ENCODE data around the gene CKS1B.

Gene CKS1B

GRCh38 chr1:154945962-154946850, 28.3 kb upstream of the CKS1B start:
- DNase-seq = no peak

GRCh38 chr1:154948079-154948478, 26.4 kb upstream of the CKS1B start:
- no peak for DNase-seq

GRCh38 chr1:154951901-154952657, 22.4 kb upstream of the CKS1B start:
- peak; percentile 69 for DNase-seq

- no peak for DNase-seq
Measured at GRCh38 chr1:154952664-154953063, 21.8 kb upstream of the CKS1B start.

GRCh38 chr1:154953611-154954038, 20.9 kb upstream of the CKS1B start:
- no peak for DNase-seq

DNA sequence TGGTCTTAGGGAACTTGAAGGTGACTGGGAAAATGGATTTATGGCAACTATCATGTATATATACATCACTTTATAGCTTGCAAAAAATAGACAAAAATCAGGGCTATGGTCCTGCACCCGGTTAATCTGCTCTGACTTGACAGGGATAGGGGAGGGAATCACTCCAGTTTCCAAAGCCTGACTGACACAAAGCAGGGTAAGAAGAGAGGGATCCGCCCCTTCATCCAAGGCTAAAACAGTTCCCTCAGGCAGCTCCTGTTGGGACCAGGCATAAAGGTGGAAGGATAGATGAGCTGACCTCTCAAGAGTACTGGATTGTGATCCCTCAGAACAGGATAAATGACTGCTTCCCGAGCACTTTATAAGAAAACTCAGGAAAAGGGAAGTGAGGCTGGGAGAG, 19.9 kb upstream of the CKS1B start:
- DNase-seq = no peak

DNA sequence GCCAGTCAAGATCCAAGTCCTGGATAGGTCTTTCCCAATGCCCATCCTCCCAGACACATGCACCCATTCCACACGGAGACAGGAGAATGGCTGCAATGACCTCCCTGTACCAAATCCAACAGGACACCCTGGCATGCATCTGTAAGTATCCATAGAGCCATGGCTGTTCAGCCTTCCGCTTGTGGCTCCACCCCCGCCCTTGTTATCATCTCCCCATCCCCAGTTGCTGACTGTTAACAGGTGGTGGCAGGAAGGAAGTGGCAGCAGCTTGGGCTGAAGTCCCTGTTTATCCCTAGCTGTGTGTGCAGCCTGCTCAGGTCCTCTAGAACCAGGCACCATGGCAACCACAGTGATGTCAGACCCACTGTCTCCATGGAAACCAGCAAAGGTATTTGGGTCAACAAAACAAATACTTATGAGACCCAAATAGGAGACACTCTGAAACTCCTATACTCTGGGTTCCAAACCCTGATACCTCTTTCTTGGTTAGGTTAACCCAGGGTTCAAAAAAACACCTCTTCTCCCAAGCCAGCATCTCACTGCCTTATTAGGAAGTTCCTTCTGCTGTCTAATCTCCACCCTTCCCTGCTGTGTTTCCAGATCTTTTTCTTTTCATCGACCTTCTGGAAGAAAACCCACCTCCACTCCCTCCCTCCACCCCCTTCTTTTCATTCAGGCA, 19.3 kb upstream of the CKS1B start:
- peak; percentile 96 for DNase-seq

DNA sequence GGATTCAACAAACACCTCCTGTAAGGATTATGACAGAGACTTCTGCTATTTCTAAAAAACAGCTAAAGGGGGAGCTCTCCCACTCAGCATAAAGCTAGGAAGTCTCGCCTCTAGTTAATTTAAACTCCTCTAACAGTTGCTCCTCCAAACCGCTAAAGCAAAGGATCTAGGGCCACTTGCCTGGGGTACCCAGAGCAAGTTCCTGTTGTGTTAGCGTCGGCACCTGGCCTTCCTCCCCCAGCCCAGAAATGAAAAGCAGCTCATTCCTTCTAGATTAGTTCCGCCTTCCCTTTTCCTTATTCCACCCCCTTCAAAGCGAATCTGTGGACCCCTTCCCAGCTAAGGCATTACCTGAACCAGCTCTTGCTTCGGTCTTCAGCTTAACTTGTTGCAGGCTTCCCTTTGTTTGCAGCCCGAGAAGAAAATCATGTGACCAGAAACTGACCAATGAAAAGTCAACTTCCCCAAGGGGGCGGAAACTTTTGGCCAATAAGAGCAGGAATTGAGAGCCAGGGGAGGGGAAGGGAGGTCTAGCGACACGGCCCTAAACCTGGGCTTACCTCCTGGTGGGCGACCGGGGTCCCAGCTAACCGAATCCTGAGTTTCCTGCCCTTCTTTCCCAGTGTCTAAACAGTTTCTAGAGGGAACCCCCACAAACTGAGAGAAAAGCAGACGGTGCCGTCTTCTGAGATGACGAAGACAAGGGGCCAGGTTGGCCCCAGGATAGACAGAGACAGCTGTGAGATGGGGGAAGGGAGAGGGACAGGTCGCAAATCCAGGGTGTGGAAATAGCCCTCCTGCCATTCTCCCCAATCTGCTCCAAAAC, 18.6 kb upstream of the CKS1B start, which contains the start of gene PBXIP1:
TSS of gene PBXIP1 (minus strand) at position 382 of the 826 bp plus-strand sequence. CDS start 2,378 bp downstream, outside the sequence.
- peak; percentile 76 for DNase-seq

DNA sequence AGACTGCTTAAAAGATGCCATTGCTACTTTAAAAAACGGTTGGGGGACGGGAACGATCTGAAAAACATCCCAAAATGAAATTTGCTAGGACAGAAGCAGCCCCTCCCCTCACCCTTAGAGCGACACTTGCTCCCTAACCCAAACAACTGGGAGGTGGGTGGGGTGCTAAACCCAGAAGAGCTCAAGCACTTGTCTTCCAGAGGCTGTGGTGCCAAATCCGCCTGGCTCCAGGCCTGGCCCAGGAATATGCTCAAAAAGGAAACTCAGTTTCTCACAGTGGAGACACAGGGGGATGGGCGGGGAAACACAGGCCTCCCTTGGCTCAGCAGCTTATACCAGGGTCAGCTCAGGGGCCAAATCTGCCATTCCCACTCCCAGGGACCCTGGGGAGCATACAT, 17.9 kb upstream of the CKS1B start:
- DNase-seq = no peak

GRCh38 chr1:154957091-154957657, 17.3 kb upstream of the CKS1B start:
- DNase-seq = no peak

DNA sequence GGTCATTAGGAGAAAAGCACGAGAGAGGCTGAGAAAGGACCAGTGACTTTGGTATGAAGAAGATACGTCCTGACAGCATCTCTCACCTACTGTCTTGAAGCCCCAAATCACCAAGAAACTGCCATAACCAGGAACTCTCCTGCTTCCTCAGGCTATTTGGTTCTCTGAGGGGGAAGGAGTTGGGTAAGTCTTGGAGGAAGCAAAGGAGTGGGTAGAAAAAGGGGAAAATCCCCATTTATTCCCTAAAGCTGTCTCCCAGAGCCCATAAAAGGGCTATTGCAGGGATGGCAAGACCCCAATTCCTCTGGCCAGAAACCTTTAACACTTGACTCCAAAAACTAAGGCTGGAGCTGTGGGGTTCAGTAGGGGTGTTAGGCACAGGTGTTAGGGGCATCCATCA, 16.4 kb upstream of the CKS1B start:
- no peak for DNase-seq

- DNase-seq = no peak
Measured at GRCh38 chr1:154958681-154959425, 15.6 kb upstream of the CKS1B start.

DNA sequence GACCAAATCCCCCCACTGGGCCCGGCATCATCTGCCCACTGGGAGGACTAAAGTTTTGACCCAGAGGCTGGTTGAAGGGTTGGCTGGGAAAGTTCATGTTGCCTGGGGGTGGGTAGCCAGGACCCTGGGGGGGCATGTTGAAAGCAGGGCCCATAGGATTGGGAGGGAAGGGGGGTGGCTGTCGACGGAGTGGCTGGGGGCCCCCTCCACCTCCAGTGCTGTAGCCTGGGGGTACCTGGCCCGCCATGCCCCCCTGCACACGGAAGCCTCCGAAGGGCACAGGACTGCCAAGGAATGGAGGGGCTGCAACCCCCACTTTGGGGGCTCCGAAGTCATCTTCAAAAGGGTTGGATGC, 15.1 kb upstream of the CKS1B start:
- DNase-seq = no peak

DNA sequence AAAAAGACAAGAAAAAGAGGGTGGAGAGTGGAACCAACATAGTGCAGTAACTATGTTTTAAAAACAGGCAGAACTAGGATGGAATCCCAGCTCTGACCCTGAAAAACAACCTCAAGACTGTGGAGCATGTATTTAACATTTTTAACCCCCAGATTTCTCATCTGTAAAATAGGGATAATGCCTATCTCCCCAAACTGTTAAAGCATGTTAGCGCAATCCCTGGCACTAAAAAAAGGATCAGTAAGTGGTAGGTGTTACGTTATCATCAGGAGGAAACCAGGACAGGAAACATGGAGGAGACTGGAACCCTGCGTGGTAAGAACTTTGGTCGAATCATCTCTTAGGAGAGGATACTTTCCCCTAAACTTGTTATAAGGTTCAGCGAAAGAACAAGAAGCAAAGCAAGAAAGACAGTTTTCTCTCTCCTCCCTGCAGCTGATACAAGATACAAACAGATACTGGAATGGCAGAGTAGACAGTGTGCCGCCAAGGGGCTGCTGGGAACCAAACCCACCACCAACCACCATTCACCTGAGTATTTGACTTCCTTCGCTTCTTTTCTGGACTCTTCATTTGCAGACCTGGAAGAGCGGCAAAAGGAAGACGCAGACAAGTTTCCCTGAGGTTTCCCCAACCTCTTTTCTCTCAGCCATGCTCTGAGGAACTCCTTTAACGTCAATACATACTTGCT, 13.9 kb upstream of the CKS1B start:
- DNase-seq = no peak

GRCh38 chr1:154961207-154962155, 13.0 kb upstream of the CKS1B start, which contains the start of gene PYGO2:
Gene PYGO2 (minus strand): TSS chr1:154961782. CDS start chr1:154961576, 206 bp downstream.
- DNase-seq = peak; percentile 75

GRCh38 chr1:154962156-154962749, 12.2 kb upstream of the CKS1B start:
- DNase-seq = no peak

- DNase-seq = no peak
Measured at GRCh38 chr1:154962795-154963330, 11.6 kb upstream of the CKS1B start.

DNA sequence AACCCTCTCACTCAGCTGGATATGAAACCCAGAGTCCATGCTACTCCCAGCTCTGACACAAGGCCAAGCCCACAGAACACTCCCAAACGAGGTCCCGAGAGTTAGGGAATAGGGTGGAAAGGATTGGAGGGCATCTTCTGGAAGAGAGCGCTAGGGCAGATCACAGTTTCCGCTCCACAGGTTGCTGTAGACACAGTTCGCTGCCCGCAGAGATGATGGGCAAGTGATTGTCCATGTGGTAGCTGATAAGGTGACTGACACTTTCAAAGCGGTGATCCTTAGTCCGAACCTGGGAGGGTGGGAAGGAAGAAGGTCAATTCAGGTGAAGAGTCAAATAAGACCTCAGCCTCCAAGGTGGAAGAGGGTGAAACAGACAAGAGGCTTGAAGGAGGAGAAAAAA, 10.8 kb upstream of the CKS1B start:
- no peak for DNase-seq

GRCh38 chr1:154964359-154964758, 10.1 kb upstream of the CKS1B start:
- DNase-seq = no peak
